ENCODE results near the gene OR6C75.
"Not testable (repeated sequence)": the region's sequence is repeated elsewhere in the genome, so short reads cannot be mapped to it uniquely, and the experiment has no call there.

OR6C75 gene

DNA sequence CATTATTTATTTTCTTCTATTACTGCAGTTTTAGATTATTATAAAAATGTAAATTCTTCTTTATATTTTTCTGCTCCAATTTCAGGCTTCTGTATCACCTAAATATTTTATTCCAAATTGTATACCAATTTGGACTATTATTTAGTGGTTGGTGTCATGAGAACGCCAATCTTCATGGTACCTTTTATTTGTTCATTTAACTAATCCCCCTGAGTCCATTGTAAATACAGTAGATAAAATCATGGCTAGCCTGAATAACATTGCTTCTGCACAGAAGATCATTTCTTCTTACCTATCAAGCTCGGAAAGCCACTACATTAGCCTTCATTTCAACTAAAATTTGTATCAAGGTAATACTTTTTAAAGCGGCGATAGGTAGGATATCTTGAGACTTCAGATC lies at the start of gene OR6C75:
Gene OR6C75 (plus strand): TSS at position 301 of the 400 bp plus-strand sequence. CDS start 2,136 bp downstream, outside the sequence.
- no peak for DNase-seq (ENCODE audit: low spot score)

DNA sequence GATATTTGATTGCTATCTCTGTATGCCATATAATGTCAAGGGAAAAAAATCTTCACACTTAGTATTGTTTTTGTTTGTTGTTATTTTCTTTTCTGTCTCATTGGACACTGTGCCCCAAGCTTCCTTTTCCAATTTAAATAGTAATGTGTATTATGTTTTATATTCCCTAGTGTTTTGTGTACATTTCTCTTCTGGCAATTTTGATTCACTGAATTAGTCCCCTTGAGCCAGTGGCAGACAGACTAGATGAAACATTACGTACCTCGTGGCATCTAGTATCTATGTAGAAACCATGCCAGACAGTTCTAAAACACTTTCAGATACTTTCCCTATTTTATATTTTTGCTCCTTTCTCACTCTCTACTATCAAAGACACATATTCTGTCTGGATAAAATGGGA lies 48.7 kb upstream of the OR6C75 start, which contains the start of gene OR6C1:
Gene OR6C1 (plus strand): TSS at position 301 of the 400 bp plus-strand sequence. CDS start 6,257 bp downstream, outside the sequence.
- DNase-seq (ENCODE audit: low spot score) = no peak

DNA sequence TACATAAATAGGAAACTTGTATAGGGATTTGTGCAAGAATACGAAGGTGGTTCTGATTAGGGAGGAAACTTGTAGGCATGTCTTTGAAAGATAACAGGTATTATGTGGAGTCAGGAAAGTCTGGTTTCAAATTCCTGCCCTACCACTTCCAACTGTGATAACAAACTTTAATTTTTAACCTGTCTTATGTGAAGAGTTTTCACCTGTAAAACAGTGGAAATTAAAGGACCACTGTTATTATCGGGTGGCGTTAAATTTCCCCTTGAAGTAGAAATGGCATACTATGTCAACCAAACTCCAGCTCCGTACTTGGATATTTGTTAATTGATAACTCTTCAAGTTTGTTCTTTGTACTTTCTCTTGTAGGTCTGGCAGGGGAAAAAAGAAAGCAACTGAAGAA lies 42.6 kb upstream of the OR6C75 start:
- no peak for DNase-seq (ENCODE audit: low spot score)

DNA sequence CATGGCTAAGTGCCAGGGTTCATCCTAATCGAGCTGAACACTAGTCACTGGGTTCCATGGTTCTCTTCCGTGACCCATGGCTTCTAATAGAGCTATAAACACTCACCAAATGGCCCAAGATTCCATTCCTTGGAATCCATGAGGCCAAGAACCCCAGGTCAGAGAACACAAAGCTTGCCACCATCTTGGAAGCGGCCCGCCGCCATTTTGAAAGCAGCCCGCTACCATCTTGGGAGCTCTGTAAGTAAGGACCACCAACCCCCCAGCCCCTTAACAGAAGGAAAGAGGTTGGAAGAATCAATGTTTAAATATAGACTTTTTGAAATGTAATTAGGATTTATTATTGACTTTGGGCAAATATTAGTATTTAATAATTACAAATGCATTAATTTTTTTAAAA lies 37.0 kb upstream of the OR6C75 start:
- DNase-seq (ENCODE audit: low spot score) = not testable (repeated sequence)

DNA sequence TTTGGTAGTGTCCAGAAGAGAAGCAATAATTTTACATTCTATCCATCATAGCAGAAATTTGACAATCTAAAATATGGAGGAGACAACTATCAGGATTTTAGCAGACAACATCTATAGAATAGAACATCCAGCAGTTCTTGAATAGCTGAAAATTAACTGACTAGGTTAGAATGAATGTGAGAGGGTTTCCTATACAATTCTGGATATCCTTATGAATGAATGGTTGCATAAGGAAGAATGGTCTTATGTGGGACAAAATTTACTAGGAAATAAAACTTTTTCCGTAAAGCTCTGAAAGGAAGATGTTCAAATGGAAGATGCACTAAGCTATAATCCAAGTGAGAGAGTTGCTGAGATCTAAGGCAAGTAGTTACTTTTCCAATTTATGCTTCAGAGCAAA lies 32.3 kb upstream of the OR6C75 start, which contains the start of gene OR6C3:
Gene OR6C3 (plus strand): TSS at position 301 of the 400 bp plus-strand sequence. CDS start 955 bp downstream, outside the sequence.
- DNase-seq (ENCODE audit: low spot score) = no peak

DNA sequence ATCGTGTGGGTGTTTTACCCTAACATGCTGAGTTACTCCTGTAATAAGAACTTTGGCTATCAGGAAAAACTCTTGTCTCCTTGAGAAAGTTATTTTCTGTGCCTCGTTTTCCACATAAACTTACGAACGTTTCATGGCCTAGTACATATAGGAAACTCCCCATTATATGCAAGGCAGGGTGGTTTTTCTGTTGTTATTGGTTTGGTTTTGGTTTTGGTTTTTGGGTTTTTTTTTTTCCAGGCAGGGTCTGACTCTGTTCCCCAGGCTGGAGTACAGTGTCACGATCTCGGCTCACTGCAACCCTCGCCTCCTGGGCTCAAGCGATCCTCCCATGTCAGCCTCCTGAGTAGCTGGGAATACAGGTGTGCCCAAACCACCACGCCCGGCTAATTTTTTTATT lies 26.8 kb upstream of the OR6C75 start:
- no peak for DNase-seq (ENCODE audit: low spot score)

DNA sequence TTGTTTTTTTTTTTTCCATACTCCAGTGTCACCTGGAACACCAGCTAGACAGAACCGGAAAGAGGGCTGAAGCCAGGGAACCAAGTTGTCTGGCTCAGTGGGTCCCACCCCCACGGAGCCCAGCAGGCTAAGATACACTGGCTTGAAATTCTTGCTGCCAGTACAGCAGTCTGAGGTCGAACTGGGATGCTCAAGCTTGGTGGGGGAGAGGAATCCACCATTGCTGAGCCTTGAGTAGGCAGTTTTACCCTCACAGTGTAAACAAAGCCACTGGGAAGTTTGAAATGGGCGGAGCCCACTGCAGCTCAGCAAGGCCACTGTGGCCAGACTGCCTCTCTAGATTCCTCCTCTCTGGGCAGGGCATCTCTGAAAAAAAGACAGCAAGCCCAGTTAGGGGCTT lies 7.4 kb upstream of the OR6C75 start:
- not testable (repeated sequence) for DNase-seq (ENCODE audit: low spot score)

DNA sequence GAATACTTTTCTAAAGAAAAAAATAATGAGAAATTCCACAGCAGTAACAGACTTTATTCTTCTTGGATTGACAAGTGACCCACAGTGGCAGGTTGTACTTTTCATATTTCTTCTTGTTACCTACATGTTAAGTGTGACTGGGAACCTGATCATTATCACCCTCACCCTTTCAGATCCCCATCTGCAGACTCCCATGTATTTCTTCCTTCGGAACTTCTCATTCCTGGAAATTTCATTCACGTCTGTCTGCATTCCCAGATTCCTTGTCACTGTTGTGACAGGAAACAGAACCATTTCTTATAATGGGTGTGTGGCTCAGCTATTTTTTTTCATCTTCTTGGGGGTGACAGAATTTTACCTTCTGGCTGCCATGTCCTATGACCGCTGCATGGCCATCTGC lies 2.3 kb downstream of the OR6C75 start:
- no peak for DNase-seq (ENCODE audit: low spot score)

DNA sequence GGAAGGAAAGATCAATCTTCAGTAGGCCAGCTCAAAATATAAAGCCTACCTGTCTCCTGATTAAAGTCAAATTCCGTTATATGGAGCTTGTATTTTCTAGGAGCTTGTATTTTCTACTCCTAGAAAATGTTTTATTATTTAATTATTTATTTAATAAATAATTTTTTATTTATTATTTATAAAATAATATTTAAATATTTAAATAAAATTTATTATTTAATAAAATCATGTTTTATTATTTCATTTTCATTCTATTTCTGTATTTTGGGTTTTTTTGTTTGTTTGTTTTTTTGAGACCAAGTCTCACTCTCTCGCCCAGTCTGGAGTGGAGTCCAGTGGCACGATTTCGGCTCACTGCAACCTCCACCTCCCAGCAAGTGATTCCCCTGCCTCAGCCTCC lies 9.7 kb downstream of the OR6C75 start:
- DNase-seq (ENCODE audit: low spot score) = no peak

DNA sequence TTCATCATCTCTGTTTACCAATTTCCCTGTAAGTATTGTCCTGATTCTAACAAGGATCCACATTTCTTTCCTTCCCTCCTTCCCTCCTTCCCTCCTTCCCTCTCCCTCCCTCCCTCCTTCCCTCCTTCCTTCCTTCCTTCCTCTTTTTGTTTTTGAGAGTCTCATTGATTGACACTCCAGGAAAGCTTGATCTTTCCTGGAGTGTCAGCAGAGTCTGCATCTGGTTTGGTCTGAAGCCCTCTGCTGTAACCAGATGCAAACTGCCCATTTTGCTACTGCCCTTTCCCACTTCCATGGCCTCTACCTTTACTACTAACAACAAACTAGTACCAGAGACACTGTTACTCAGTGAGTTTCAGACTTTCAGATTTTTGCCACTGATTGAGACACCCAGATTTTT lies 23.1 kb downstream of the OR6C75 start:
- DNase-seq (ENCODE audit: low spot score) = no peak

DNA sequence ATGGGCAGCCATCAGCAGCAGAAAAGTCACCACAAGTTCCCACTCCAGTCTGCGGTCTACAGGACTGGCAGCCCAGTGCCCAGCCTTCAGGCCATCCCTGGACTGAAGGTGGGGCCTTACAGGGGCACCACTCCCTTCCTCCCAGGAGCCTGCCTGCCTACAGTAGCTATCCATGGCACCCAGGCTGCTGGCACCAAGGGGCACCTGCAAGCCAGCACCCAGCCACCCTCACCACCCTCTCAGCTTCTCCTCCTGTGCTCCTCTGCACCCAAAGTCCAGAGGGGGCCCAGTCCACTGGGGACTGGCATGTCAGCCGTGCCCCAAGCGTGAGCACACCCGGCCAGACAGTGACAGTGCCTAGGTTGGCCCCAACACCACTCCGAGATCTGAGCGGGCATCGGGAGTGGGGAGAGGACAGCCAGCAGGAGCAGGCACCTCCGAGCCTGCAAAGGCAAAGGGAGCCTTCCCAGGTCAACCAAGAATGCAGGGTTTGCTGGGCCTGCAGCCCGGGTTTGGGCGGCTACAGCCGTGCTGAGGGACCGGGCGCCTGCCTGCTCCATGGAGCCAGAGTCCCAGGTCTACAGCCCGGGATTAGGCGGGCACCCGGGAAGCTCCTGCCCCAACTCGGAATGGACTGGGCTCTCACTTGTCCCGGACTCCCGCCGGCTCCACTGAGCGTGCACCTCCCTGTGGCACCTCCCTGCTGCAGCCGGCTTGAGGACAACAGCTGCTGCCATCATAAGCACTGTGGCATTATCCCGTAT lies 29.4 kb downstream of the OR6C75 start:
- DNase-seq (ENCODE audit: low spot score) = no peak

DNA sequence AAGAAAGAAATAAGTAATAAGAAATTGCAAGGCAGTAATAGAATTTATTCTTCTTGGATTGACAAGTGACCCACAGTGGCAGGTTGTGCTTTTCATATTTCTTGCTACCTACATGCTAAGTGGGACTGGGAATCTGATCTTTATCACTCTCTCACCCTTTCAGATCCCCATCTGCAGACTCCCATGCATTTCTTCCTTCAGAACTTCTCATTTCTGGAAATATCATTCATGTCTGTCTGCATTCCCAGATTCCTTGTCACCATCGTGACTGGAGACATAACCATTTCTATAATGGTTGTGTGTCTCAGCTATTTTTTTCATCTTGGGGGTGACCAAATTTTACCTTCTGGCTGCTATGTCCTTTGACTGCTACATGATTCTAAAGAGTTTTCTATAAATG lies 33.6 kb downstream of the OR6C75 start:
- DNase-seq (ENCODE audit: low spot score) = no peak

DNA sequence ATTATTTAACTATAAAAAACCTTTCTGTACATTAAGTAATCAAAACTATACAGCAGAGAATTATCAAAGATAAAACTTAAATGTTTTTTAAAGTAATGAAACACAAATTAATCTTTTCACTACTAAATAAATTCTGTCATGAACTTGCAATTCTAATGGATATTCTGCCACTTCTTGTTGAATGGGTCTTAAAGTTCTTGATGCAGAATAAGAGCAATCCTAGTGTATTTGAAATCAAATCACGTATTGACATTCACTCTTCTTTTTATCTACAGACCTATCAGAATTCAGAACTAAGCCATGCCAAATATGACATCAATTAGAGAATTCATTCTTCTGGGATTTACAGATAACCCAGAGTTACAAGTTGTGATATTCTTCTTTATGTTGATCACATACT lies 37.5 kb downstream of the OR6C75 start, which contains the start of gene OR6C65:
Gene OR6C65 (plus strand): TSS at position 301 of the 400 bp plus-strand sequence. CDS start 0 bp downstream, at position 301.
- DNase-seq (ENCODE audit: low spot score) = no peak

DNA sequence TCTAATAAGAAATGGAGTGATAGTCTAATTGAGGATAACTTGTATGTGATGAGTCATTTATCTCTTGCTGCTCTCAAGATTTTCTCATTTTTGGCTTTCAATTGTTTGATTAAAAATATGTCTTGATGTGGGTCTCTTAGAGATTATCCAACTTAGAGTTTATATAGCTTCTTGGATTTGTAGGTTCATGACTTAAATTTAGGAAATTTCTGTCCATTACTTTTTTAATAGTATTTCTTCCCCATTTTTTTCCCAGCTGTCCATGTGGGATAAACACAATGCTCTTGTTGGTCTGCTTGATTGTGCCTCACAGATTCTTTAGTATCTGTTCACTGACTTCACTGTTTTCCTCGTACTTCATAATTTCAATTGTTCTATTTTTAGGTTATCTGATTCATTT lies 45.1 kb downstream of the OR6C75 start:
- no peak for DNase-seq (ENCODE audit: low spot score)

DNA sequence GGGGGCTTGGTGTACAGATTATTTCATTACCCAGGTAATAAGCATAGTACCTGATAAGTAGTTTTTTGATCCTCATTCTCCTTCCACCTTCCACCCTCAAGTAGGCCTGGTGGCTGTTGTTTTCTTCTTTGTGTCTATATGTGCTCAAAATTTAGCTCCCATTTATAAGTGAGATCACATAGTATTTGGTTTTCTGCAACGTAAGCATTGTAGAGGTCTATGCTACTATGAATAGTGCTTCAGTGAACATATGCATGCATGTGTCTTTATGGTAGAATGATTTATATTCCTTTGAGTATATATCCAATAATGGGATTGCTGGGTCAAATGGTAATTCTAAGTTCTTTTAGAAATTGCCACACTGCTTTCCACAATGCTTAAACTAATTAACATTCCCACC lies 46.4 kb downstream of the OR6C75 start:
- DNase-seq (ENCODE audit: low spot score) = not testable (repeated sequence)

DNA sequence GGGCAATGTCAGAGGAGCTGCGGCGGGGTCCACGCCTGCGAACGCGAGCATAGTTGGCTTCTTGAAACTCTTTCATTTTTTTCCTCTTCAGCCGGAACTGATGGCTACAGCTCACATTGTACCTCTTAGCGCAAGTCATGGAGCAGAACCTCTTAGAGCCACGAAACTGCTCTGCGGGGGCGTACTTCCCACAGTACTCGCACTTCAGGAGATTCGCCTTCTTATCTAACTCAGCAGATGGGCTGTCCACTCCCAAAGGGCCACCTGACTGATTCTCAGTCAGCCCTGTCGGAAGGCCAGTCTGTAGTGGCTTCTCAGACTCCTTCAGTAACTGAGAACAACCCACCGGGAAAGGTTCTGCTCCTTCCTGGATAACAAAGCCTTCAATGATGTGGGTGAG lies 49.4 kb downstream of the OR6C75 start:
- DNase-seq (ENCODE audit: low spot score) = not testable (repeated sequence)

DNA sequence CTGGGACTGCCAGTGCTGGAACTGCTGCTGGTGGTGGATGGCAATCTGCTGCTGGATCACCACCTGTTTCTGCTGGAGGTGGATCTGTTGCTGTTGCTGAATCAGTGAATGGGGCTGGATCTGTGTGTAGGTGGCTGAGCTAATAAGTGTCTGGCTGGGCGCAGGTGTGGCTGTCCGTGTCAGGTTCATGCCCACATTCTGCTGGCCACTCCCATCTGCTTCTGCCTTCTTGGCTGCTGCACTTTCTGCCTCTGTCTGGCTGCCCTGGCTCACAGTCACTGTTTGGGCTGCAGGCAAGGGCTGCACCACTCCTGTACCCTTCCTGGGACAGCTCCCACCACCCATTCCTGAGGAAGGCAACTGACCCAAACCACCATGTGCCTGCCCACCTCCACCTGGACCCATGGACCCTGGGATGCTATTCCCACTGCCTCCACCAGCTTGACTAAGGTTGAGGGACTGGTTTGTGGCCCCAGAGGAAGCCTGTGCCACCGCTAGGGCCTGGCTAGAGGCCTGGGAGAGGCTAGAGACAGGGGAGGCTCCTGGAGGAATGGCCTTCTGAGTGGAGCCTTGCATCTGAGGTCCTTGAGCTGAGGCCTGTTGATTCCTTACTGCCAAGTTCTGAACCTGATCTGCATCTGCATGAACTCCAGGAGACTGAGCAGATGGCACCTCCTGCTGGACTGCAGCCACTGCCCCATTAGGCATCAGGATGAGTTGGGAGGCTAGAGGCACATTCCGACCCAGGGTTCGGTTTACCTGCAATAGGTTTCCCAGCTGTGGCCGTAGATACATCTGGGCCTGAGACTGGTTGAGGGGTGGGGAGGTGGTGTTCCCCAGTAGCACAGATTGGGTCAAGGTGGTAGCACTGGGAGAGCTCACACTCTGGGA lies 51.0 kb downstream of the OR6C75 start:
- DNase-seq (ENCODE audit: low spot score) = not testable (repeated sequence)

DNA sequence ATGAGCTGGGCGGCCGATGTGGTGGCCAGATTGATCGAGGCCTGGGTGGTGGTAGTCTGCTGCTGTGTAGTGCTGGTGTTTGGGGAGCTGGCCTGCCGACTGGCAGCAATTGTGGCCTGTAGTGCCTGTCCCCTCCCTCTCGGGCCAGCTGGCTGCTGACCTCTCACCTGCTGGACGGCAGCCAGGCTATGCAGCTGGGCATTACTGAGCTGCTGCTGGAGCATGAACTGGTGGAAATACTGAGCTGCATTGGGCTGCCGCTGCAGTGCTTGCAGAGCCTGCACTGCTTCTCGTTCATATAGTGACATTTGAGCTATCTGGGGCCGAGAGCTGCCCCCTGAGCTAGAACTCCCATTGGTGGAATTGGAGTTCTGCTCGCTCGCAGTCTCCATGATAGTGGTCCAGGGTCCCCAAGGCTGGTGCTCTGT lies 51.6 kb downstream of the OR6C75 start:
- DNase-seq (ENCODE audit: low spot score) = not testable (repeated sequence)

DNA sequence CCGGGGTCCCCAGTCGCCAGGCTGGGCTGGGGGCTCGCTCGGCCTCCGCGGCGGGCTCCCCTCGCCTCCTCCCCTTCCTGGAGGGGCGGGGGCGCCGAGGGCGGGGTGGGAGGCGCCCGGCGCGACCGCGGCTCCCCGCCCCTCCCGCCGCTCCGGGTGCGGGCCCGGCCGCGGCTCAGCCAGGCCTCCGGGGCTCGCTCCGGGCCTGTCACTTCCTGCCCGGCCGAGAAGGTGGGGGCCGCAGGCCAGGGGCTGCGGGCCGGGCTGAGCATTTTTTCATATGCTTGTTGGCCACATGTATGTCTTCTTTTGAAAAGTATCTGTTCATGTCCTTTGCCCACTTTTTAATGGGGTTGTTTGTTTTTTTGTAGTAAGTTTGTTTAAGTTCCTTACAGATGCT lies 52.1 kb downstream of the OR6C75 start:
- not testable (repeated sequence) for DNase-seq (ENCODE audit: low spot score)

DNA sequence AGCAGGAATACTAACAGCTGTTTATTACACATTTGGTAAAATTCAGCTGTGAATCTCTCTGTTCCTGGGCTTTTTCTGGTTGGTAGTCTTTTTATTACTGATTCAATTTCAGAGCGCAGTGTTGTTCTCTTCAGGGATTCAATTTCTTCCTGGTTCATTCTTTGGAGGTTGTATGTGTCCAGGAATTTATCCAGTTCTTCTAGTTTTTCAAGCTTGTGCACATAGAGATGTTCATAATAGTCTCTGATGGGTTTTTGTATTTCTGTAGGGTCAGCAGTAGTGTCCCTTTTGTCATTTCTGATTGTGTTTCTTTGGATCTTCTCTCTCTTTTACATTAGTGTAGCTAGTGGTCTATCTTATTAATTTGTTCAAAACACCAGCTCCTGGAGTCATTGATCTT lies 54.2 kb downstream of the OR6C75 start:
- no peak for DNase-seq (ENCODE audit: low spot score)

Measured in AG20443 (cell line).